ENCODE measurements around the gene CEBPZ.
"Not testable (repeated sequence)": the region's sequence is repeated elsewhere in the genome, so short reads cannot be mapped to it uniquely, and the experiment has no call there.

CEBPZ gene

DNA sequence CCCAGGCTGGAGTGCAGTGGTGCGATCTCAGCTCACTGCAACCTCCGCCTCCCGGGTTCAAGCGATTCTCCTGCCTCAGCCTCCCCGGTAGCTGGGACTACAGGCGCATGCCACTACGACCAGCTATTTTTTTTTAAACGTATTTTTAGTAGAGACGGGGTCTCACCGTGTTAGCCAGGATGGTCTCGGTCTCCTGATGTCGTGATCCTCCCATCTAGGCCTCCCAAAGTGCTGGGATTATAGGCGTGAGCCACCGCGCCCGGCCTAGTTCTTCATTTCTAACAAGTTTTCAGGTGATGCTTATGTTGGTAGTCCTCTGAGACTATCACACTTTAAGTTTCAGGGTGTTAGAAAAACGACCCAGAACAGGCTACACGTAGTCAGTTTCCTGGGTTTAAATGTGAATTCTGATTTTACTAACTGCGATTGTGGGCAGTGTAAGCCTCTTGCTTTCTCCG, 35.5 kb downstream of the CEBPZ start:
- not testable (repeated sequence) for H3K9me3 ChIP-seq (ENCODE audit: insufficient read depth, low read depth, low read length); DNase-seq; H2BK120ac ChIP-seq (ENCODE audit: insufficient read depth, low read length, poor library complexity); H3K14ac ChIP-seq (ENCODE audit: low read length); H3K27me3 ChIP-seq (ENCODE audit: insufficient read depth, low read length); H2AK5ac ChIP-seq (ENCODE audit: low read length); H3K18ac ChIP-seq (ENCODE audit: low read length); H3K23ac ChIP-seq (ENCODE audit: low read length); H3K79me1 ChIP-seq (ENCODE audit: low read length); H3K9ac ChIP-seq (ENCODE audit: low read length); H3K36me3 ChIP-seq (ENCODE audit: control insufficient read depth in 1 of 2, insufficient read depth in 2 of 2, low read length in 2 of 2); H3K27ac ChIP-seq (ENCODE audit: low read depth, low read length); H2BK5ac ChIP-seq (ENCODE audit: low read depth, low read length, poor library complexity); H3K79me2 ChIP-seq (ENCODE audit: control insufficient read depth, insufficient read depth, low read length, poor library complexity); H3K4ac ChIP-seq (ENCODE audit: low read depth, low read length); H3K4me1 ChIP-seq (ENCODE audit: control insufficient read depth in 1 of 2, insufficient read depth in 2 of 2, low read length in 2 of 2); H2BK12ac ChIP-seq (ENCODE audit: low read length)
- H2AFZ ChIP-seq (ENCODE audit: insufficient read depth, low read length, poor library complexity): peak overlapping the region; percentile 10
- H4K8ac ChIP-seq (ENCODE audit: low read depth, low read length): peak overlapping the region; percentile 93
- peak overlapping the region; percentile 80 for H3K4me2 ChIP-seq (ENCODE audit: low read length)
- WGBS (ENCODE audit: extremely low coverage, insufficient coverage, insufficient read length): no CpG with 5 or more reads among the region's 20 CpGs
- peak overlapping the region; percentile 76 for H4K12ac ChIP-seq (ENCODE audit: low read depth, low read length)
- peak overlapping the region; percentile 86 for H4K91ac ChIP-seq (ENCODE audit: low read depth, low read length)
- H3K4me3 ChIP-seq (ENCODE audit: low read depth, low read length): peak overlapping the region; percentile 89

DNA sequence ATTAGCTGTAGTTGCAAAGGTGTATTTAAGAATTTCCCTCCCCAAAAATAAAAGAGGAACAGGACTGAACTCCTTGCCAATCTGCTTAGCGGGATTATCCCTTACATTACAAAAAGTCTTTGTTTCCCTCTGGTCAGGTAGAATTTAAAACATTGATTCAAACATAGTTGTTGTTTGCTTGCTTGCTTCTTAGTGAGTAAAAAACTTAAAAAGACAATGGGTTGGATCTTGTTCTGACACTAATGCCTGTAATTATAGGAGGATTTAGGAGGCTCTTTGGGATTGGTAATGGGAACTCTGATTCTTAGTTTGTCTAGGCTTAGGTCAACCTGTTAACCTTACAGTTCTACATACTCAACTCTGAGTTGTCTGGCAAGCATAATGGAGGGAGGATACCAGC, 38.8 kb downstream of the CEBPZ start:
- Histone ChIP-seq H3K9me3 (ENCODE audit: insufficient read depth, low read depth, low read length) (no peaks in the 10 kb centered on the region), H3K4me1 (ENCODE audit: control insufficient read depth in 1 of 2, insufficient read depth in 2 of 2, low read length in 2 of 2) (peaks cover 0 to 3% of the 10 kb centered on the region in 2 experiments), H3K27me3 (ENCODE audit: insufficient read depth, low read length) (no peaks in the 10 kb centered on the region), H4K8ac (ENCODE audit: low read depth, low read length) (no peak overlapping the region), H3K4me3 (ENCODE audit: low read depth, low read length) (no peak overlapping the region), H3K79me2 (ENCODE audit: control insufficient read depth, insufficient read depth, low read length, poor library complexity) (peaks cover 5% of the 10 kb centered on the region), H4K12ac (ENCODE audit: low read depth, low read length) (no peak overlapping the region), H3K23ac (ENCODE audit: low read length) (no peak overlapping the region), H2BK120ac (ENCODE audit: insufficient read depth, low read length, poor library complexity) (no peak overlapping the region), H3K4me2 (ENCODE audit: low read length) (no peak overlapping the region), H2AK5ac (ENCODE audit: low read length) (no peak overlapping the region), H3K36me3 (ENCODE audit: control insufficient read depth in 1 of 2, insufficient read depth in 2 of 2, low read length in 2 of 2) (no peaks in the 10 kb centered on the region), H3K9ac (ENCODE audit: low read length) (no peak overlapping the region), H3K27ac (ENCODE audit: low read depth, low read length) (no peak overlapping the region), H3K79me1 (ENCODE audit: low read length) (peaks cover 8% of the 10 kb centered on the region), H2BK12ac (ENCODE audit: low read length) (no peak overlapping the region), H3K18ac (ENCODE audit: low read length) (no peak overlapping the region), H3K4ac (ENCODE audit: low read depth, low read length) (no peak overlapping the region), H2AFZ (ENCODE audit: insufficient read depth, low read length, poor library complexity) (no peak overlapping the region), H3K14ac (ENCODE audit: low read length) (no peak overlapping the region), H4K91ac (ENCODE audit: low read depth, low read length) (no peak overlapping the region), H2BK5ac (ENCODE audit: low read depth, low read length, poor library complexity) (no peak overlapping the region)
- no CpG with 5 or more reads among the region's 1 CpG for WGBS (ENCODE audit: extremely low coverage, insufficient coverage, insufficient read length)
- DNase-seq: no peak

DNA sequence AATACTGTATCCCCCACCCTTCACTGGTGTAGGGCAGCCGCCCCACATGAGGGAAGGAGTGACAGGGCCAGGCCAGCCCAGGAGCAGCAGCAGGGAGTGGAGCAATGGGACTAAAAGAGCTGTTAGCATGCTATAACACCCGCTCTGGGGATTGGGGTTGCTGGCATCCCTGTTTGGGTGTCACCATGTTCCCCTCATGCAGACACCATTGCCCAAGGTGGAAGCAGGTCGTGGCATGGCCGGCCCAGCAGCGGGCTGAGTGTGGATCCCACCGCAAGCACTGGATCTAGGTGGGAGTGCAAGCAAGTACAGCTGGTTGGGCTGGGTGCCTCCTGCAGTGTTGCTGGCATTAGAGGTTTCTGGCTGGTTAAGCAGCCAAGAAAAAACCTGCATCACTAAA, 39.6 kb downstream of the CEBPZ start:
- H3K27me3 ChIP-seq (ENCODE audit: insufficient read depth, low read length): no peaks in the 10 kb centered on the region
- H3K4me2 ChIP-seq (ENCODE audit: low read length): no peak overlapping the region
- H3K79me2 ChIP-seq (ENCODE audit: control insufficient read depth, insufficient read depth, low read length, poor library complexity): peaks cover 4% of the 10 kb centered on the region
- H4K12ac ChIP-seq (ENCODE audit: low read depth, low read length): no peak overlapping the region
- DNase-seq: no peak
- no peak overlapping the region for H2BK5ac ChIP-seq (ENCODE audit: low read depth, low read length, poor library complexity)
- peaks cover 0 to 3% of the 10 kb centered on the region in 2 experiments for H3K4me1 ChIP-seq (ENCODE audit: control insufficient read depth in 1 of 2, insufficient read depth in 2 of 2, low read length in 2 of 2)
- no peak overlapping the region for H2BK12ac ChIP-seq (ENCODE audit: low read length)
- H3K14ac ChIP-seq (ENCODE audit: low read length): no peak overlapping the region
- no peak overlapping the region for H3K4ac ChIP-seq (ENCODE audit: low read depth, low read length)
- no CpG with 5 or more reads among the region's 6 CpGs for WGBS (ENCODE audit: extremely low coverage, insufficient coverage, insufficient read length)
- no peak overlapping the region for H2AFZ ChIP-seq (ENCODE audit: insufficient read depth, low read length, poor library complexity)
- H3K23ac ChIP-seq (ENCODE audit: low read length): no peak overlapping the region
- peaks cover 7% of the 10 kb centered on the region for H3K79me1 ChIP-seq (ENCODE audit: low read length)
- no peak overlapping the region for H2AK5ac ChIP-seq (ENCODE audit: low read length)
- H3K9ac ChIP-seq (ENCODE audit: low read length): no peak overlapping the region
- H4K91ac ChIP-seq (ENCODE audit: low read depth, low read length): no peak overlapping the region
- no peak overlapping the region for H4K8ac ChIP-seq (ENCODE audit: low read depth, low read length)
- H3K4me3 ChIP-seq (ENCODE audit: low read depth, low read length): no peak overlapping the region
- H3K9me3 ChIP-seq (ENCODE audit: insufficient read depth, low read depth, low read length): no peaks in the 10 kb centered on the region
- no peak overlapping the region for H2BK120ac ChIP-seq (ENCODE audit: insufficient read depth, low read length, poor library complexity)
- no peaks in the 10 kb centered on the region for H3K36me3 ChIP-seq (ENCODE audit: control insufficient read depth in 1 of 2, insufficient read depth in 2 of 2, low read length in 2 of 2)
- no peak overlapping the region for H3K27ac ChIP-seq (ENCODE audit: low read depth, low read length)
- no peak overlapping the region for H3K18ac ChIP-seq (ENCODE audit: low read length)

DNA sequence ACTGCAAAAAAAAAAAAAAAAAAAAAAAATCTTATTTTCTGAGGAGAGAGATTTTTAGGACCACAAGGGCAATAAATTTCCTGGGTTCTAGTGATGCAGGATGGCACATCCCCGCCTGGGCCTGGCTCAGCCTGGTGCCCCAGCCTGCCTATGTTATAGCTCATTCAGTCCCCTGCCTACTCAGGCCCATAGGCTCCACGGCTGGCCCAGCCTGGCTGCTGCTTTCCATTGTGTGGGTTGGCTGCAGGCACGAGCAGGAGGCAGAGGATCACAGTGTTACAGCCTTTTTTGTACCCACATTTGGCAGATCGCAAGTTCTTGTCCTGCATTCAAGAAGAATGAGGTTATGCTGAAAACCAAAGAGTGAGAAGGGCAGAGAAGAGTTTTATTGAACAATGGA, 40.1 kb downstream of the CEBPZ start:
- WGBS (ENCODE audit: extremely low coverage, insufficient coverage, insufficient read length): no CpG with 5 or more reads among the region's 4 CpGs
- Histone ChIP-seq H3K36me3 (ENCODE audit: control insufficient read depth in 1 of 2, insufficient read depth in 2 of 2, low read length in 2 of 2) (no peaks in the 10 kb centered on the region), H3K9me3 (ENCODE audit: insufficient read depth, low read depth, low read length) (no peaks in the 10 kb centered on the region)

More for the DNA sequence above, 40.1 kb downstream of the CEBPZ start:
- Histone ChIP-seq H3K18ac (ENCODE audit: low read length) (no peak overlapping the region), H3K4me1 (ENCODE audit: control insufficient read depth in 1 of 2, insufficient read depth in 2 of 2, low read length in 2 of 2) (peaks cover 0 to 3% of the 10 kb centered on the region in 2 experiments), H2AK5ac (ENCODE audit: low read length) (no peak overlapping the region), H3K79me1 (ENCODE audit: low read length) (peaks cover 2% of the 10 kb centered on the region), H4K91ac (ENCODE audit: low read depth, low read length) (no peak overlapping the region), H3K4ac (ENCODE audit: low read depth, low read length) (no peak overlapping the region), H3K23ac (ENCODE audit: low read length) (no peak overlapping the region), H2AFZ (ENCODE audit: insufficient read depth, low read length, poor library complexity) (no peak overlapping the region), H4K12ac (ENCODE audit: low read depth, low read length) (no peak overlapping the region), H2BK12ac (ENCODE audit: low read length) (no peak overlapping the region), H2BK120ac (ENCODE audit: insufficient read depth, low read length, poor library complexity) (no peak overlapping the region), H4K8ac (ENCODE audit: low read depth, low read length) (no peak overlapping the region), H3K27ac (ENCODE audit: low read depth, low read length) (no peak overlapping the region), H3K14ac (ENCODE audit: low read length) (no peak overlapping the region), H3K79me2 (ENCODE audit: control insufficient read depth, insufficient read depth, low read length, poor library complexity) (no peaks in the 10 kb centered on the region), H3K9ac (ENCODE audit: low read length) (no peak overlapping the region), H3K4me2 (ENCODE audit: low read length) (no peak overlapping the region), H3K27me3 (ENCODE audit: insufficient read depth, low read length) (no peaks in the 10 kb centered on the region), H3K4me3 (ENCODE audit: low read depth, low read length) (no peak overlapping the region), H2BK5ac (ENCODE audit: low read depth, low read length, poor library complexity) (no peak overlapping the region)
- no peak for DNase-seq
